Stimulated activated CD8-positive, alpha-beta memory T cell treated with anti-CD3 and anti-CD28 coated beads, Interleukin-2, amount 100 ng/mL, for 48 hours (primary cell): ENCODE data around the gene CISTR.
"Not testable (repeated sequence)": the region's sequence is repeated elsewhere in the genome, so short reads cannot be mapped to it uniquely, and the experiment has no call there.

Experiments
- DNase-seq, 2 donors: peaks; one replicate each; pipeline ENCODE4 v3.0.0-alpha.2; 2020; ENCODE audit warnings: low read depth in 2 of 2

The CISTR gene

DNA sequence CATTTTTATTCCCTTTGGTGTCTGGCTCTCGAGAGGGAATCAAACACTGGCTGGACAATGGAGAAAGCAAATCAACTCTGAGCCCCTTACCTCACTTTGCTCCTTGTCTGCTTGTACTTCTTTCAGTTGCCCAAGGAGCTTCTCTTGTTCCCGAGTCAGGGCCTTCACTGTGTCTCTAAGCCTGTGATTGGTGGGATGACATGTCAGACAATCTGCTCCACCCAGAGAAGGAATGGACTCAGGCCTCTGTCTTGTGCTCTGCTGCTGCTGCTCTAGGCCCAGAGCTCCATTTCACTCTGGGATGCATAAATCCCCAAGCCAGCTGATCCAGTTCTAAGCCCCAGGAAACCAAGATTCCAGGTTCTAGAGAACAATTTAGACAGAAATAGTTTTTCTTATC is 32.1 kb downstream of the CISTR start:
- DNase-seq = no peak

DNA sequence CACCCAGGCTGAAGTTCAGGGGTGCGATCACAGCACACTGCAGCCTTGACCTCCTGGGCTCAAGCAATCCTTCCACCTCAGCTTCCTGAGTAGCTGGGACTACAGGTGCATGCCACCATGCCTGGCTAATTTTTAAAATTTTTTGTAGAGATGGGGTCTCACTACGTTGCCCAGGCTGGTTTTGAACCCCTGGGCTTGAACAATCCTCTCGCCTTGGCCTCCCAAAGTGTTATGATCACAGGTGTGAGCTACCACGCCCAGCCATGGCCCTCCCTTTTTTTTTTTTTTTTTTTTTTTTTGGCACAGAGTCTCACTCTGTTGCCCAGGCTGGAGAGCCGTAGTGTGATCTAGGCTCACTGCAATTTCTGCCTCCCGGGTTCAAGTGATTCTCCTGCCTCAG is 33.2 kb downstream of the CISTR start:
- not testable (repeated sequence) for DNase-seq

DNA sequence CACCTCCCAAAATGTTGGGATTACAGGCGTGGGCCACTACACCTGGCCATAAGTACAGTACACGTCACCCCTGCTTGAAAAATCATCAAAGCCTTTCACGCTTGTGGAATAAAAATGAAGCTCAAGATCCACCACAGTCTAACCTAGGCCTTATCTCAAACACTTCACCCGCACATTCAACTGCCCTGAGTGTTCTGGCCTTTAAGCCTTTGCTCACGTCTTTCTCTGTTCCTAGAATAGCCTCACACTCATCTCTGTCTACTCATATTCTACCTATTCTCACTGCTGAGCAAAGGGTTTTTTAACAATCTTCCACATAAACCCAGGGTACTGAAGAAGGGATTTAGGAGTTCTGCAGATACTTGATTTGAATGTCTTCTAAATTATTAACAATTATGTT is 34.5 kb downstream of the CISTR start:
- DNase-seq = no peak

DNA sequence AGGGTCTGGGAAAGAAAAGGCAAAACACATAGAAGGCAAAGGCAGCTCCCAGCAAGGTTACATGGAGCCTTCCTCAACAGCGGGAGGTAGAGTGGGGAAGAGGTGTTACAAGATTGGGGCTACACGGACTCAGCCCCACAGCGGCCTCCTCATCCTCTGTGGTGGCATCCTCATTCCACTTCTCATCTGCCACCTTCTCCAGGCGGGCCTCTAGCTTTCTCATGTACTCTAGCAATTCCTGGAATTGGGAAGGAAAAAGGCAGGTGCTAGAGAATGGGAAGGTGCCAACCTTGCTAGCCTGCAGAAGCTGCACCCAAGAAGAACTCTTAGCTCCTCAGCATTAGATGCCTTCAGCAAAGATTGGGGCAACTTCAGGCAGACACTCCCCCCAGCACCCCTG is 37.8 kb downstream of the CISTR start:
- DNase-seq = no peak

DNA sequence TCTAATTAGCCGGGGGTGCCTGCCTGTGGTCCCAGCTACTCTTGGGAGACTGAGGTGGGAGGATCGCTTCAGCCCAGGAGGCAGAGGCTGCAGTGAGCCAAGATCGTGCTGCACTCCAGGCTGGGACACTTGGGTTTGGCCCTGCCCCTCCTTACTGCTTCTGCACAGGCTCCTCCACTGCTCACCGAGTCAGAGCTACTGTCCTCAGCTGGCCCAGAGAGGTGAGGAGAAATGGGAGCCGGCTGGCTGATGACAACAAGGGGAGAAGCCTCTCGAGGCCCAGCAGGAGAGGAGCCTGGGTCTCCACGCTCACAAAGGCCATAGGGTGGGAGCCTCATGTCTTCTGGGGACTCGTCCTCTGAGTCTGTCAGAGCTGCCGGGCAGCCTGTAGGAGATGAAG is 38.3 kb downstream of the CISTR start:
- DNase-seq = no peak

DNA sequence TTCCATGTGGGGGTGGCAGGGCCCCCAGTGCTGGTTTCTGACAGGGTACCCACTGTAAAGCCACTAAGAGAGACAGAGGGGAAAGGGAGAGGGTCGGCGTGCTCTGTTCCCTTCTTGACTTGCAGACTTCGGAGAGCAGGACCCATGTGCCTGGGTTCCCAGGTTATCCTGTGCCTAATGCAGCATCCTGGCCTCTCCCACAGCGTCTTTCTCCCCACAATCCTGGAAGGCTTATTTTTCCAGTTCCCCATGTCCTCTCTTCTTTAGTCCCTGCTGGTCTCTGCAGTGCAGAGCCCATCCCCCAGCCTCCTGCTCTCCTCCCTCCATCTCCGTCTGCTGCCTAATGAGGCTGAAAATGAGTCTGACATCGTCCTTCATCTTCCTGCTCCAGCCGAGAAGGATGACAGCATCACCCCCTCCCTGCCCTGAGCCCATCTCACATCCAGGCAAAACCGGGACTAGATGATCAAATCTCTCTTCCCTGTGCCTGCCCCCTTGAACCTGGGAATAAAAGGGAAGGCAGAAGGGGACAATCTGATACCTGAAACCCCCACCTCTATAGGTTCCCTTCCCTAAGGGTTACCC is 39.6 kb downstream of the CISTR start:
- no peak for DNase-seq

DNA sequence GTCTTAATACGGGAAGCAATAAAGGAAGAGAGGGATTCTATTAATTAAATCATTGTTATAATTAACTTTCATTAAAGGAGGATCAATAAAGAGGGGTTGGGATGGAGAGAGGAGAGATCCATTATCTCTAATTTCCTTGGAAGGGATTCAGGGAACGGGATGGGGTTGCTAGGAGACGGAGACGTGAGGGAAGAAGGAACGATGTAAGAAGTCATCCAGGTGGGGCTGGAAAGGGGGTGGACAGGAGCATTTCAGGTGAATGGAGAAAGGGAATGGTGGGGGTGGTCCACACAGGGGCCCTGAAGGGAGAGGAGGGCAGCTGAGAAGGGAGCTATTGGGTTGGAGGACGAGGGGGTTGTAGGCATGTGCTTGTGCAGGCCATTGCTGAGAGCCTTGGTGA is 41.7 kb downstream of the CISTR start:
- no peak for DNase-seq

DNA sequence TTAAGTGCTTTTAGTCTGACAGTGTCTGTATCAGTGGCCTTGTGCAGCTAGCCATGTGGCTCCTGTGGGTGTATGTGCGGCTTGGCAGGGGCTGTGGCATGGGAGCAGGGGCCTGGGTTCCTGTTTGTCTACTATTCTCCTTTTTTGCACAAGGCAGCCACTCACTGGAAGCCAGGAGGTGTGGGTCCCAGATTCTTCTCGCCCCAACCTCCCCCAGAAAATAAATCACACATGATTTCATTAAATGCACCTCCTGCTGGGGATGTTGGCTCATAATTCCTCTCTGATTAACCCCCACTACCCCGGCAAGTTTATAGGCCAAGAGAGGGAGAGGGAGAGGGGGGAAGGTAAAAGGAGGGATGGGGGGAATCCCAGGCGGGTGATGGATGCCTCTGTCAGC is 42.1 kb downstream of the CISTR start:
- no peak for DNase-seq

DNA sequence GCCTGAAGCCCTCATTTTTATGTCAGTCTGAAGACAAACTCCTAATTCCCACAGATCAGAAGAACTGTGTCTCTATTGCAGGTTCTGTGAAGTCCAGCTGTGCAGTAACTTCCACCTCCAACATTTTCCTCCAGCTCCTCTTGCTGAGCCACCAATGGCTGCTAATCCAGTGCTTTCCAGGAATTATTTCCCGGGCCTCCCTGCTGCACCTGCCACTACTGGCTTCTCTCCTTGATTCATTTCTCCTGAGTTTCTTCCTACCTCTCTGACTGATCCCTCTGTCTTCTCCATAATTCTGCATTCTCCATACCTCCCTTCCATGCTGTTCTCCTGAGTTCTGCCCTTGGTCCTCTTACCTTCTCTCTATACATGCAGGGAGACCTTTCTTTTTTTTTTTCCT is 45.7 kb downstream of the CISTR start:
- DNase-seq = no peak

DNA sequence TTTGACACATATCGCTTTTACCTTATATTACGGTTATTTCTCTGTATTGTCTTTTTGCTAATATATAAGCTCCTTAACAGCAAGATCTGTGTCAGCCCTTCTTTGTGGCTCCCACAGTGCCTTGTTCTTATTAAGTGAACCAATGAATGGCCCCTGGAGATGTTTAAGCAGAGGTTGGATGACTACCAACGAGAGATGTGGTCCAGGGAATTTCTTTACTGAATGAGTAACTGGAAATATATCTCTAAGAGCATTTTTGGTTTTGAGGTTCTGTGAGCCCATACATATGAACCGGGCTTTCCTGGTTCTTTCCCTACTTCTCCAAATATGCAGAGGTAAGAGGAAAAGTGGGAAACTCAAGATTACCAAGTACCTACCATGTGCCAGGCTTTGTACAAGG is 48.0 kb downstream of the CISTR start:
- DNase-seq = no peak

DNA sequence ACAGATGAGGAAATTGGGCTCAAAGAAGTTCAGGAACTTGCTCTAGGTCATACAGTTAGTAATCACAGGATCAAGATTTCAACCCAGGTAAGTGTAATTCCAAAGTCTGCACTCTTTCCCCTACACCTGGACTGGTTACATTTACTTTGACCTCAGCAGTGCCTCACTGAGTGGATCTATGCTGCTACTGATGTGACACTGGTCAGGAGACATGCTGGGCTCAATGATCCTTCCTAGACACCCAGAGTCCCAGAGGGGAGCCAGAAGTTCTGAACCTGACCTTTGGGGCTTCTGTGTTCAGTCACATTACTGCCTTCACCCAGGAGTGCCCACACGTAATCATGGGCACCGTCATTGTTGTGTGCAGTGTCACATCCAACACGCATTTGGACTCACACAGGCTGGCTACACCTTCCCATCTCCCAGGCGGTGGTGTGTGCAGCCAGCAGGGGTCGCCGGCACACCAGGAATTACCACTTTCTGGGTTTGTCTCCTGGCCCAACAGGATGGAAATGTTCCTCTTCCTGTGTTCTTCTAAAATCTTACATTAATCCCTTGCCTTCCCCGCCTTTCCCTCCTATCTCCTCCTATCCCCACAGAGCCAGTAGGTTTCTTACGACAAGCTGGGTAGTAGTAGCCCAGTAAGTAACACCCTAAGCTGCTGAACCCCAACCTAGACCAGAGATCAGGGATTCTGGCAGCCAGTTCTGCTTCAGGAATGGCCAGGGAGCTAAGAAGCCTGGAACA is 50.1 kb downstream of the CISTR start:
- DNase-seq = peak; percentile 62 to 70

DNA sequence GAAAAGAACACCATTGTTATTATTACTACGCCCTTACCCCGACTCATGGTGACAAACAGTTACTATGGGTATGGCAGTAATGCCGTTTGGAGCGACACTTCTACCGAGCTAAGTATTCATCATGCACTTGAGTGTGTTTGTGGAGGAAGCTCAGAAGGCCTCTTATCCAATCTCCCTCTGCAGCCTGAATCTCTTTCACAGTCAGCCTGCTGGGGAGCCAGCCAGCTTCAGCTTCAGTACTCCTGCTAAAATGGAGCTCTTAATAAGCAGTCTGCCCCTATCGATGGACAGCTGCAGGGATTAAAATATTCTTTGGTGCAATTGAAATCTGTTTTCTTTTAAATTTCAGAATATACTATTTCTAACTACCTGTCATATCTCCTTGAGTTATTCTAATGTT is 51.2 kb downstream of the CISTR start:
- no peak for DNase-seq

DNA sequence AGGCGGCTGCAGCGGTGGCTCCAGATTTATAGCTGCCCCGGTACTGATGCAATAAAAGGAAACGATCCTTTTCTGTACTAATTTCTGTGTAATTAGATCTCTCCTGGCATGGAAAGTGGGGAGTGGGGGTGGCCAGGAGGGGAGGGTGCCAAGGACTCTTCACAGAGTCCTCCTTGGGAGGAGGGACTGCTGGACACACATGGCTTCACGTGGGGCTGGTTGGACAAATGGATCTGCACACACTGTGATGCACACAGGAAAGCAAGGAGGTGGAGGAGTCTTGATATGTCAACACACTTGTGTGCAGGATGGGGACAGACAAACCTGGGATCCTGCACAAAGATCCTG is 52.1 kb downstream of the CISTR start:
- DNase-seq = no peak

DNA sequence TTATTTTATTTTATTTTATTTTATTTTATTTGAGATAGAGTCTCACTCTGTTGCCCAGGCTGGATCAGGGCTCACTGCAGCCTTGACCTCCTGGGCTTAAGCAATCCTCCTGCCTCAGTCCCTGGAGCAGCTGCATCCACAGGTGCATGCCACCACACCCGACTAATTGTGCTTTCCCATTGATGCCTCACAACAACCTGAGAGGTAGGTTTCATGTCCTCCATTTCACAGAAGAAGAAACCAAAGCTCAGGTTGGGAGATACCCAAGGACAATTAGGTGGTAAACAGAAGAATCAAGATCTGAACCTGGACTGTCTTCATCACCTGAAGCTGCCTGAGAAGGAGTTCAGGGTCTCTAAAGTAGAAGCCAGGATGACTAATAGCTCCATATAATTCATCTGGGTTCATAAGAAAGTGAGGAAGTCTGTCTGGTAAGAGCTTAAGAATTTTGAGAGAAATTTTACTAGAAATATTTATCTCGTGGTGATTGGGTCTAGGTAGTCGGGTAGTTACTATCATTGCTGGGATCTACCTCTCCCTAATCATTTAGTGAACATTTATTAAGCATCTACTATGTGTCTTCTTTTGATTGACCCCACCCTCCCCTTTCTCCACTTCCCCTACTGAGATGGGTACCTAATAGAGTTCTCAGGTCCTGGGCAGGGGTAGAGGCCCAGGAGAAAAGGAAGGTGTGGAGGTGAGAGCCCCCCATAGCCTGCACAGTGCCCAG is 52.7 kb downstream of the CISTR start:
- DNase-seq = no peak

DNA sequence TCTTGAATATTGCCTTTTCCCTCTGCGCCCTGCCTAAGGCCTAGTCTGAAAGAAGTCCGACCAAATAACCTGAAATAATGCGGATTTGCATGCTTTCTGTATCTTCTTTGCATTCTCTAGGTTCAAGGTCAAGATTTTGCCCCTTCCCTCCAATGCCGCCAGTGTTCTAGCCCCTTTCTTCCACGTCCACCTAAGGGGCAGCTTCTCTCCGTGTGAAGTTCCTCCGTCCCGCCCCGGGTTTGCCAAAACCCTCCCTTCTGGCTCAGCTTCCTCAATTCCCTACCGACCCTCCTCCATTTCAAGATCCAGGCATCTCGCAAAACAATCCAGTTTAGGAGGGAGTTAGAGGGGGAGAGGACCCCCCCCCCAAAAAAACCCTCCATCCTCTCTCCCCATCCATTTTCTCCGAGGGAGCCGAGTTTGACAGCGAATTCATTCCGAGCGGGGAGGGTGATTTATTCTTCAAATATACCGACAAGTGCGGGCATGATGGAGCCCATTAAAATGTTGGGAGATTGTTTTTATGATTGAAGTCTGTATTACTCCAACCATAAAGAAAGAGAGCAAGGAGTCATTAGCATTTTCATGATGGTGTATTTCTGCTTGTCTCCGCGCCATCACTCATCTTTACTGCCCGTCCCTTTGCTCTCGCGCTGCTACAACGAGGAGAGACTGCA is 55.0 kb downstream of the CISTR start:
- no peak for DNase-seq
